Kidney (tissue), 14 donors: ENCODE measurements around the gene TGFBR2. TPM values are rescaled to one million over a fixed set of nuclear protein-coding genes. Genes with fewer than 3 reads are reported as not detected.

Source experiments
- DNase-seq, 5 donors: peaks; one replicate each; pipeline ENCODE4 v3.0.0-alpha.2; 2013 to 2020
- FAIRE-seq: peaks from 2 replicates; lab custom pipeline; 2012; peaks lifted over from hg19 to GRCh38; lab: Jason Lieb, UNC
- H3K27ac ChIP-seq, 2 donors: one replicate each; pipeline ENCODE4 v1.7.0; 2013; ENCODE audit warnings: low read depth in 2 of 2, low read length in 2 of 2, inconsistent platforms in 1 of 2
- H3K27me3 ChIP-seq: one replicate; pipeline ENCODE4 v1.7.1; 2013; ENCODE audit warnings: low read length, inconsistent platforms; ENCODE audit not compliant: control insufficient read depth, insufficient read depth
- H3K36me3 ChIP-seq, 3 donors: one replicate each; pipeline versions ENCODE4 v1.7.0 to v1.7.1; 2013; ENCODE audit warnings: low read length in 3 of 3, control low read depth in 1 of 3, inconsistent platforms in 1 of 3; ENCODE audit not compliant: insufficient read depth in 3 of 3, control insufficient read depth in 2 of 3
- H3K4me1 ChIP-seq, 3 donors: one replicate each; pipeline versions ENCODE4 v1.7.0 to v1.7.1; 2013; ENCODE audit warnings: low read length in 3 of 3, inconsistent platforms in 1 of 3, low read depth in 1 of 3; ENCODE audit not compliant: control insufficient read depth in 2 of 3, insufficient read depth in 2 of 3
- H3K4me3 ChIP-seq, 3 donors: one replicate each; pipeline versions ENCODE4 v1.7.0 to v1.8.1; 2013; ENCODE audit warnings: low read length in 3 of 3, control low read depth in 1 of 3, inconsistent platforms in 1 of 3
- H3K9ac ChIP-seq, 3 donors: one replicate each; pipeline versions ENCODE4 v1.7.0 to v1.7.1; 2013; ENCODE audit warnings: low read length in 3 of 3, control low read depth in 1 of 3, inconsistent platforms in 1 of 3
- H3K9me3 ChIP-seq, 3 donors: one replicate each; pipeline versions ENCODE4 v1.7.0 to v1.7.1; 2013; ENCODE audit warnings: low read length in 3 of 3, control low read depth in 1 of 3, inconsistent platforms in 1 of 3; ENCODE audit not compliant: control insufficient read depth in 2 of 3, insufficient read depth in 1 of 3
- intact Hi-C: fragments of 100-400 bp; cut with DNase I; formaldehyde crosslinking; loops from one replicate; pipeline ENCODE4 v1.11.1; 2022
- polyA plus RNA-seq: library from polyadenylated mRNA; stranded (reverse); fragments of 350-450 nt; fragmentation: Illumina TruSeq; extraction: RNeasy Lipid Tissue Mini Kit (QIAGEN cat#74804); gene quantifications from one replicate; pipeline ENCODE4 v1.2.3, GENCODE V29; 2014; ENCODE audit warnings: low read depth, low replicate concordance; ENCODE audit not compliant: insufficient read depth
- total RNA-seq: library from RNA; stranded (reverse); fragmentation: NEBNext Ultra II Directional; extraction: Animal tissue kit (Norgen Biotek cat#: 25700); gene quantifications from one replicate; pipeline ENCODE4 v1.2.1, GENCODE V29; 2021
- TF ChIP-seq, protein P1 (sequence below): IDR thresholded peaks from 3 replicates; pipeline ENCODE4 v1.5.1; 2012; ENCODE audit warnings: mild to moderate bottlenecking, moderate library complexity, borderline replicate concordance; ENCODE audit not compliant: insufficient read depth; ENCODE audit errors: extremely low read depth
- donor health status: control.
- donor health status: control.
- donor health status: control.
- donor health status: control.
- donor health status: control.
- donor health status: DM: yes; HTN: yes; CAD: no.
- donor health status: Normal renal cell carcinoma (clear cell type).

TGFBR2 gene
- total and polyA plus RNA-seq, 2 donors from 2014 or later, result 81.8 to 243 TPM

DNA sequence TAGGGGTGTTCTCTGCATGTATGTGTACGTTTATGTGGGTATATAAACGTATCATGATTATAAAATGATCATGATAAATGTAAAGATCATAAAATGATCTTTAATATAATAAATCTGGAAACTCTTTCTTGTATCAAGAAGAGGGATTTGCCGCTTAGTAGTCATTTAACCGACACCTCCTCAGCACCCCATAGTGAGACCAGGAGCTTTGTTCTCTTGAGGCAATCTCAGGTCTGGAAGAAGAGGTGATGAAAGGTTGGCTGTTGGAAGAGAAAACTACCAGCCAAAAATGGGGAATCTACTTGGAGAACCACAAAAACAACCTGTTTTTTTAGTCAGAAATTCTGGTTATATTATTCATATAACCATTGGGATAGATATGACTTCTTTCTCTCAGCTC lies 38.7 kb downstream of the TGFBR2 start:
- intact Hi-C loops, result no loop called here
- Histone ChIP-seq H3K4me3 (no peak overlapping the region), H3K27ac (peak overlapping the region in 1 of 2 donors; percentile 51), H3K27me3 (no peaks in the 10 kb centered on the region), H3K9ac (no peak overlapping the region), H3K4me1 (peaks cover 4 to 36% (median 32%) of the 10 kb centered on the region in 3 donors), H3K36me3 (peaks cover 9 to 35% (median 19%) of the 10 kb centered on the region in 3 donors), H3K9me3 (no peaks in the 10 kb centered on the region)
- DNase-seq, result no peak
- TF ChIP-seq, protein P1, sequence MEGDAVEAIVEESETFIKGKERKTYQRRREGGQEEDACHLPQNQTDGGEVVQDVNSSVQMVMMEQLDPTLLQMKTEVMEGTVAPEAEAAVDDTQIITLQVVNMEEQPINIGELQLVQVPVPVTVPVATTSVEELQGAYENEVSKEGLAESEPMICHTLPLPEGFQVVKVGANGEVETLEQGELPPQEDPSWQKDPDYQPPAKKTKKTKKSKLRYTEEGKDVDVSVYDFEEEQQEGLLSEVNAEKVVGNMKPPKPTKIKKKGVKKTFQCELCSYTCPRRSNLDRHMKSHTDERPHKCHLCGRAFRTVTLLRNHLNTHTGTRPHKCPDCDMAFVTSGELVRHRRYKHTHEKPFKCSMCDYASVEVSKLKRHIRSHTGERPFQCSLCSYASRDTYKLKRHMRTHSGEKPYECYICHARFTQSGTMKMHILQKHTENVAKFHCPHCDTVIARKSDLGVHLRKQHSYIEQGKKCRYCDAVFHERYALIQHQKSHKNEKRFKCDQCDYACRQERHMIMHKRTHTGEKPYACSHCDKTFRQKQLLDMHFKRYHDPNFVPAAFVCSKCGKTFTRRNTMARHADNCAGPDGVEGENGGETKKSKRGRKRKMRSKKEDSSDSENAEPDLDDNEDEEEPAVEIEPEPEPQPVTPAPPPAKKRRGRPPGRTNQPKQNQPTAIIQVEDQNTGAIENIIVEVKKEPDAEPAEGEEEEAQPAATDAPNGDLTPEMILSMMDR, result no peak
- no peak for FAIRE-seq

DNA sequence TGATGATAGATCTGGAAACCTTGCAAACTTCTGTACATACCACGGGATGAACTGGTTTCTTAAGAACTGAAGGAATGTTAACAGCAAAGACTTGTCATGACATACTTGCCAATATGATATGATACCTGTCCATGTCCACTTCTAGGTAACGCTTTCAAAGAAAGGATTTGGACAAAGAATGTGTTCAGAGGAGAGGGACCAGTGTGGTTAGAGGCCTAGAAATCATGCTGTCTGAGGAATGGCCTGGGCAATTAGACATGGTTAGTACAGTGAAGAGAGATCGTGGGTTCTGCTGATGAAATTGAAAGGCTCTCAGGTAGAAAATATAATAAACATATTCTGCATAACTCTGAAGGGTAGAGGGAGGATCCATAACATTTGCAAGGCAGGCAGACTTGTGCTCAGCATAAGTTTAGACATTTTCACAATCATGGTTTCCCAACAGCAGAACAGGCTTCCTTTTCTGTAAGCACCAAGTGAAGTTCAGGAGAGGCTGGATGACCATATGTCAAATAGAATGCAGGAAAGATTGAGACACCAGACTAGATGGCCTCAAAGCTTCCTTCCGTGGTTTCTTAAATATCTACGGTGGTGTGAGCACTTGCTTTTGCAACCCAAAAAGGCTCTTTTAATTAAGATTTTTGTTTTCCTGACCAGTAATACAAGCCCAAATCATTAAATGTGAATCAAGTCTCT lies 39.9 kb downstream of the TGFBR2 start:
- Histone ChIP-seq H3K27ac (no peak overlapping the region), H3K36me3 (peaks cover 9 to 47% (median 26%) of the 10 kb centered on the region in 3 donors), H3K4me3 (no peak overlapping the region), H3K9me3 (no peaks in the 10 kb centered on the region), H3K9ac (no peak overlapping the region), H3K4me1 (peaks cover 4 to 36% (median 32%) of the 10 kb centered on the region in 3 donors), H3K27me3 (no peaks in the 10 kb centered on the region)
- no peak for FAIRE-seq
- no peak for DNase-seq
- TF ChIP-seq, protein P1, result no peak
- intact Hi-C loops, result no loop called here

DNA sequence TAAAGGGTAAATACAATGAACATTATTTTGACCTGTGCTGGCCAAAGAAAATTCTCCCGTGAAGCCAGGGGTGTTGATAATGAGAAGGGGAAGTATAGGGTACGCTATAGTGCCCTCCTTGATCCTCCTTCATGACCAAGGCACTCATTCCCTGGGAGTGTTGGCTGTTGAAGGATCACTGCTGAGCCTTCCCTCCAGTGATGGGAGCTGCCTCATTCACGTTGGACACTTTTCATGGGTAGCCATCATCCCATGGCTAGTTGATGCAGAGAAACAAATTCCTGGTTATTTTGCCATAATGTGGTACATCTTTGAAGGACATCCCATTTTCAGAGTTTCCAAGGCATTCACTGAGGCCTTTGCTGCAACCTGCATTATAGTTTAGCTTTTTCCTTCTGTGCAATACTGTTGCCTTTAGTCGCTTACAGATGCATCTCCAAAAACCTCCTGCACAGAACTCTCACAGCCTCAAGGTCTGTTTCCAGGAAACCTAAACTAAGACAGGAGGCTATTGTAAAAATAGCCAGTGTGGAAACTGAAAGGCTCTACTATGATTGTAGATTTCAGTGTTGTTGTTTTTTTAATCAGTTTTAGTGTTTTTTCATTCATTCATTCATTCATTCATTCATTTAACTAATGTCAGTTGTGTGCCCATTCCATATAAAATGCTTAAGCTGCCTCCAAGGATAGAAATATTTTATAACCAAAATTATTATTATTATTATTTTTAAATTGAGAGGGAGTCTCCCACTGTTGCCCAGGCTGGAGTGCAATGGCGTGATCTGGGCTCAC lies 40.8 kb downstream of the TGFBR2 start:
- intact Hi-C loops, result no loop called here
- no peak for DNase-seq
- Histone ChIP-seq H3K9me3 (no peaks in the 10 kb centered on the region), H3K9ac (no peak overlapping the region), H3K4me1 (peaks cover 4 to 36% (median 26%) of the 10 kb centered on the region in 3 donors), H3K27ac (no peak overlapping the region), H3K4me3 (no peak overlapping the region), H3K27me3 (no peaks in the 10 kb centered on the region), H3K36me3 (peaks cover 11 to 48% (median 27%) of the 10 kb centered on the region in 3 donors)
- TF ChIP-seq, protein P1, result no peak
- FAIRE-seq, result no peak
